Lower leg skin (tissue), 3 donors: ENCODE data around the gene PATL2.

Experiments
- CTCF ChIP-seq, 3 donors: fragments of 450-650 bp; IDR thresholded peaks; one replicate each; pipeline ENCODE4 v1.5.1; 2016; ENCODE audit warnings: antibody characterized with exemption in 3 of 3, mild to moderate bottlenecking in 3 of 3, moderate library complexity in 2 of 3
- POLR2A ChIP-seq, 2 donors: fragments of 450-650 bp; IDR thresholded peaks; one replicate each; pipeline ENCODE4 v1.6.1; 2016 to 2017; ENCODE audit warnings: antibody characterized with exemption in 2 of 2, mild to moderate bottlenecking in 1 of 2, moderate library complexity in 1 of 2

- TF ChIP-seq CTCF (IDR thresholded peaks at IDR 0.05) (no peak), POLR2A (IDR thresholded peaks at IDR 0.05) (no peak)
Measured at GRCh38 chr15:44667039-44667360, 44.1 kb downstream of the PATL2 start.
